ENCODE data around the gene NOTUM. TPM values are rescaled to one million over a fixed set of nuclear protein-coding genes. Genes with fewer than 3 reads are reported as not detected.

NOTUM gene
- total and polyA plus RNA-seq, 2 experiments from 2014 or later: 0.29 to 1.6 TPM

DNA sequence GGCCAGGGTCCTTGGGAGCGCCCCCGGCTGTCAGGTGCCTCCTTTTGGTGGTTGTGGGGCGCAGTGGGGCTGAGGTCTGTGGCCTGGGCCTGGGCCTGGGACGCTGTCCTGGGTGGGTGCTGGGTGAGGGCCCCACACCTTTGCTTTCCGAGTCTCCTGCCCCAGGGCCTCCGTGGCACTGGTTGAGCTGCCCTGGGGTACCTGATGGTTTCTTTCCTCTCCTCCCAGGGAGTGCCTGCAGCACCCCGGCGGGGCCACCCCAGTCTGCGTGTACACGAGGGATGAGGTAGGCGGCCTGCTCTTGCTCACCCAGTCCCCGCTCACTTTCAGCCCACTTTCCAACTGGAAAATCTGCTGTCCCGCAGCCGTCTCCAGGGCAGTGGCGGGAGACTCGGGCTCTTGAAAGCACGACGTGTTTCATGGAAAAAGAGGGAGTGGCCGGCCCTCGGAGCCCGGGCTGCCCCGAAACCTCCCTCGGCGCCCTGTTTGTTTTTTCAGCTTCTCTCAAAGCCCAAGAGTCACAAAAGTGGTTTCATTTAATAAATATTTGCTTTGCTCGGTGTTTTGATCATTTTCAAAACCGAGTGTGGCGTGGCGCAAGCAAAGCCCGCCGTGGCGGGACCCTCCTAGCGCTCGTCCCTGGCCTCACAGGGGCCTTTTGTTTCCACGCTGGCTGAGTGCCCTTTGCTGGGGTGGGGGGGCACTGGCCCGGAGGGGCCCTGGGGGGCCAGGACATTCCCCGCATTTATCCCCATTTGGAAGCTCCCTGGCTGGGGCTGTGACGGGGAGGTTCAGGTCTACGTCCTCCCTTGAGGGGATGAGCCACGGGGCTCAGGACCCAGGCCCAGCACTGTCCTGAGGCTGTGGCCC lies 33.8 kb upstream of the NOTUM start:
- H3K27me3 ChIP-seq (ENCODE audit: insufficient read depth): no peaks in the 10 kb centered on the region
- H3K4me3 ChIP-seq: no peak overlapping the region
- peaks cover 6% of the 10 kb centered on the region for H4K20me1 ChIP-seq (replicated peaks; ENCODE audit: insufficient read depth)
- Mint-ChIP-seq H3K27me3 (ENCODE audit: insufficient read depth, low read depth, poor library complexity) (peaks cover 13% of the 10 kb centered on the region), H3K27ac (no peak overlapping the region), H3K9me3 (no peaks in the 10 kb centered on the region), H3K36me3 (ENCODE audit: low read depth) (peaks cover 10% of the 10 kb centered on the region; the same call in 2 of the 3 replicates), H3K4me1 (peaks cover 27% of the 10 kb centered on the region), H3K4me3 (no peak overlapping the region)
- H3K4me1 ChIP-seq (ENCODE audit: insufficient read depth): peaks cover 11% of the 10 kb centered on the region; the same call in 1 of the 2 replicates
- 0 out of 2 replicates have a peak, but pooled peaks cover 3% of the 10 kb centered on the region for H3F3A ChIP-seq (replicated peaks; ENCODE audit: low read depth)
- no peaks in the 10 kb centered on the region for H3K36me3 ChIP-seq (ENCODE audit: insufficient read depth)
- no peak overlapping the region for H2AFZ ChIP-seq
- H3K4me2 ChIP-seq: no peak overlapping the region
- H3K27ac ChIP-seq (ENCODE audit: low read depth): no peak overlapping the region
- no peaks in the 10 kb centered on the region for H3K9me2 ChIP-seq (ENCODE audit: insufficient read depth)
- TF ChIP-seq ZNF331 (CRISPR knock-in tag; IDR thresholded peaks at IDR 0.05; ENCODE audit: low read depth) (no peak), EZH2phosphoT487 (IDR thresholded peaks at IDR 0.05; ENCODE audit: unreplicated experiment) (no peak), ZNF114 (CRISPR knock-in tag; IDR thresholded peaks at IDR 0.05) (no peak), NANOG (IDR thresholded peaks at IDR 0.05; ENCODE audit: borderline replicate concordance) (no peak), STAT1 (IDR thresholded peaks at IDR 0.05; ENCODE audit: unreplicated experiment) (no peak), JUNB (IDR thresholded peaks at IDR 0.05; ENCODE audit: unreplicated experiment) (no peak), REST (IDR thresholded peaks at IDR 0.05; ENCODE audit: unreplicated experiment) (no peak)
- TF ChIP-seq, protein P1, sequence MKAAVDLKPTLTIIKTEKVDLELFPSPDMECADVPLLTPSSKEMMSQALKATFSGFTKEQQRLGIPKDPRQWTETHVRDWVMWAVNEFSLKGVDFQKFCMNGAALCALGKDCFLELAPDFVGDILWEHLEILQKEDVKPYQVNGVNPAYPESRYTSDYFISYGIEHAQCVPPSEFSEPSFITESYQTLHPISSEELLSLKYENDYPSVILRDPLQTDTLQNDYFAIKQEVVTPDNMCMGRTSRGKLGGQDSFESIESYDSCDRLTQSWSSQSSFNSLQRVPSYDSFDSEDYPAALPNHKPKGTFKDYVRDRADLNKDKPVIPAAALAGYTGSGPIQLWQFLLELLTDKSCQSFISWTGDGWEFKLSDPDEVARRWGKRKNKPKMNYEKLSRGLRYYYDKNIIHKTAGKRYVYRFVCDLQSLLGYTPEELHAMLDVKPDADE (IDR thresholded peaks at IDR 0.05): no peak
- DNase-seq (ENCODE audit: low spot score) (no peak), ATAC-seq (no peak)
- H3K79me2 ChIP-seq (replicated peaks; ENCODE audit: insufficient read depth): no peaks in the 10 kb centered on the region

Measured in GM23338 (cell line).